Omental fat pad (tissue), 4 donors: ENCODE measurements around the gene PNMA1. TPM values are rescaled to one million over a fixed set of nuclear protein-coding genes. Genes with fewer than 3 reads are reported as not detected.

Source experiments
- ATAC-seq: fragments of 150-250 bp; one replicate; pipeline ENCODE4 v1.9.1; 2016; ENCODE audit warnings: mild to moderate bottlenecking, moderate library complexity; ENCODE audit not compliant: low FRiP score
- DNase-seq: peaks from one replicate; pipeline ENCODE4 v3.0.0-alpha.2; 2019; ENCODE audit warnings: low spot score
- CTCF ChIP-seq, 3 donors: fragments of 450-650 bp; IDR thresholded peaks; one replicate each; pipeline ENCODE4 v1.5.1; 2016 to 2017; ENCODE audit warnings: antibody characterized with exemption in 3 of 3, mild to moderate bottlenecking in 3 of 3, moderate library complexity in 2 of 3
- total RNA-seq, 4 donors: library from RNA; depleted of rRNA; stranded (reverse); fragments of >200 nt; gene quantifications; one replicate each; pipeline ENCODE4 v1.1.0, GENCODE V29; 2016

The PNMA1 gene
- total RNA-seq, 4 donors from 2014 or later: 14.8 to 22.6 (median 20.1) TPM

DNA sequence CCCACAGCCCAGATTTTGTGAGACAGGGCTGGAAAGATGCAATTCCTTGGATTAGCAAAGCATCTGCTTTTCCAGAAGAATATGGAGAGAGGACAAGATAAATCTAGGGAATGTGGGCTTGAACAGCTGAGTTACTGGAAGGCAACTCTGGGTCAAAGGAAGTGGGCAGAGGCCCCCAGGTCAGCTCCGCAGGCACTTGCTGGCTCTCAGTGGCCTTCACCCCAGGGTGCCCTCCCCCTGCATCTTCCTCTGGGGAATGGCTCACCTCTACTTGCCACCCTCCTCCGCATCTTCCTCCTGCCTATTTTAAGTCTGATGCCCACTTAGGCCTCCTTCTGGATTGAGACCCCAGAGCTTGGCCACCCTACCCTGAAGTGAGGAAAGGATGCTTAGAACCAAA is 10.5 kb upstream of the PNMA1 start:
- no peak for ATAC-seq
- no peak for TF ChIP-seq CTCF (IDR thresholded peaks at IDR 0.05)
- DNase-seq: no peak

GRCh38 chr14:73723797-73724661 is 9.8 kb upstream of the PNMA1 start:
- DNase-seq (peak; percentile 64), ATAC-seq (peak; percentile 87)
- TF ChIP-seq CTCF (IDR thresholded peaks at IDR 0.05): no peak

DNA sequence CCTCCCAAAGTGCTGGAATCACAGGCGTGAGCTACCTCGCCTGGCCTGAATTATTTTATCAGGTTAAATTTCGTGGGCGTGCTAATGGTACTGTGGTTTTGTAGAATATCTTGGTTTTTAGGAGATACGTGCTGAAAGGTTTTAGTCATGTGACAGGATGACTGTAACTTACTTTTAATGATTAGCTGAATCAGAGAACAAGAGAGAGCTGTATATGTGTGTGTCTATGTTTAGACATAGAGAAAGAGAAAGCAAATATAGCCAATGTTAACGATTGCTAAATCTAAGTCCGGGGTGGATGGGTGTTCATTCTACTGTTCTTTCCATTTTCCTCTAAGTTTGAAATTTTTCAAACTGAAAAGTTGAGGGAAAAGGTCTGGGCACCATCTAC is 9.2 kb upstream of the PNMA1 start:
- no peak for DNase-seq
- no peak for TF ChIP-seq CTCF (IDR thresholded peaks at IDR 0.05)
- no peak for ATAC-seq

GRCh38 chr14:73722581-73722980 is 8.4 kb upstream of the PNMA1 start:
- no peak for DNase-seq
- no peak for TF ChIP-seq CTCF (IDR thresholded peaks at IDR 0.05)

GRCh38 chr14:73721101-73721821 is 7.1 kb upstream of the PNMA1 start:
- DNase-seq: no peak
- ATAC-seq: no peak
- no peak for TF ChIP-seq CTCF (IDR thresholded peaks at IDR 0.05)

More at GRCh38 chr14:73722581-73722980, 8.4 kb upstream of the PNMA1 start:
- no peak for ATAC-seq

- TF ChIP-seq CTCF (IDR thresholded peaks at IDR 0.05): no peak
Observed at GRCh38 chr14:73720636-73721035, 6.5 kb upstream of the PNMA1 start.

More at GRCh38 chr14:73720636-73721035, 6.5 kb upstream of the PNMA1 start:
- no peak for DNase-seq
- no peak for ATAC-seq
